Smooth muscle cell of bladder (primary cell): ENCODE data around the gene PCSK5. TPM values are rescaled to one million over a fixed set of nuclear protein-coding genes. Genes with fewer than 3 reads are reported as not detected.

Source experiments
- total RNA-seq: library from RNA; depleted of rRNA; stranded (reverse); fragments of >200 nt; gene quantifications from 2 replicates; pipeline ENCODE4 v1.2.3, GENCODE V29; 2014

PCSK5 gene
- total RNA-seq: 5.7 and 12.5 TPM in 2 replicates

DNA sequence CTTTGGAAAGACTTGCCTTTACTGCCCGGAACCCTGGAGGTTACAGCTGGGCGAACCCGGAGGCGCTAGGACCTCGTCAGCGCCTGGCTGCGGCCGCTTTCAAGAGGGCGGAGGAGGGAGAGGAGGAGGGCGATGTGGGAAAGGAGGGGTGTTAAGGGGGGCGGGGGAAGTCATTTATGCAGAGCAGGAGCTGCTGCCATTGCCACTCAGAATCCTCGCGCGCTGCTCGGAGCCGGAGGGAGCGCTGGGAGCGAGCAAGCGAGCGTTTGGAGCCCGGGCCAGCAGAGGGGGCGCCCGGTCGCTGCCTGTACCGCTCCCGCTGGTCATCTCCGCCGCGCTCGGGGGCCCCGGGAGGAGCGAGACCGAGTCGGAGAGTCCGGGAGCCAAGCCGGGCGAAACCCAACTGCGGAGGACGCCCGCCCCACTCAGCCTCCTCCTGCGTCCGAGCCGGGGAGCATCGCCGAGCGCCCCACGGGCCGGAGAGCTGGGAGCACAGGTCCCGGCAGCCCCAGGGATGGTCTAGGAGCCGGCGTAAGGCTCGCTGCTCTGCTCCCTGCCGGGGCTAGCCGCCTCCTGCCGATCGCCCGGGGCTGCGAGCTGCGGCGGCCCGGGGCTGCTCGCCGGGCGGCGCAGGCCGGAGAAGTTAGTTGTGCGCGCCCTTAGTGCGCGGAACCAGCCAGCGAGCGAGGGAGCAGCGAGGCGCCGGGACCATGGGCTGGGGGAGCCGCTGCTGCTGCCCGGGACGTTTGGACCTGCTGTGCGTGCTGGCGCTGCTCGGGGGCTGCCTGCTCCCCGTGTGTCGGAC lies at the start of gene PCSK5:
Gene PCSK5, plus strand, starts transcription at position 202 of the 805 bp plus-strand sequence. Its CDS starts 509 bp downstream, at position 711.

GRCh38 chr9:76394195-76394959 lies 503.9 kb downstream of the PCSK5 start, which contains the start of gene RFK:
Gene RFK (minus strand): TSS chr9:76394426. CDS start chr9:76394171, 255 bp downstream.

